ENCODE results near the gene NUP50.
"Not testable (repeated sequence)": the region's sequence is repeated elsewhere in the genome, so short reads cannot be mapped to it uniquely, and the experiment has no call there.

Gene NUP50

GRCh38 chr22:45162531-45162930 lies 1.2 kb upstream of the NUP50 start:
- DNase-seq: no peak

- no peak for DNase-seq
These were observed 650 bp upstream of the NUP50 start for GRCh38 chr22:45163099-45163450.

- DNase-seq: no peak
These were observed 754 bp downstream of the NUP50 start for GRCh38 chr22:45164270-45165088.

DNA sequence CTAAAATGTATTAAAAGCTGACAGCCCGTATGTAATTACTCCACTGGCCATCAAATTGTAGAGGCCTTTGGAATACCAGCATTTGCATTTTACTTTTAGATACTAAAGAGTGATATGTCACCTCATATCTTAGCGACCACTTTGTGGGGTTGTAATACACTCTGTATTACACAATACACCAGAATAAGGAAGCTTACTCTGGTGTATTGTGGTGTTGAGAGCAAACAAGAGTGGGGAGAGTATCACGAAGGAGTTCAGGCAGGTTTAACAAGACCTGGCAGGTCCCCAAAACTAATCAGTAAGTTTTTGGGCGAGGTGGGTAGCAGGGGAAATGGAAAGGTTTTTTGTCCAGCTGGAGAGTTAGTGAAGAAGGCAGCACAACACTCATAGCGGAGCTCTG lies 3.2 kb downstream of the NUP50 start:
- DNase-seq: no peak

DNA sequence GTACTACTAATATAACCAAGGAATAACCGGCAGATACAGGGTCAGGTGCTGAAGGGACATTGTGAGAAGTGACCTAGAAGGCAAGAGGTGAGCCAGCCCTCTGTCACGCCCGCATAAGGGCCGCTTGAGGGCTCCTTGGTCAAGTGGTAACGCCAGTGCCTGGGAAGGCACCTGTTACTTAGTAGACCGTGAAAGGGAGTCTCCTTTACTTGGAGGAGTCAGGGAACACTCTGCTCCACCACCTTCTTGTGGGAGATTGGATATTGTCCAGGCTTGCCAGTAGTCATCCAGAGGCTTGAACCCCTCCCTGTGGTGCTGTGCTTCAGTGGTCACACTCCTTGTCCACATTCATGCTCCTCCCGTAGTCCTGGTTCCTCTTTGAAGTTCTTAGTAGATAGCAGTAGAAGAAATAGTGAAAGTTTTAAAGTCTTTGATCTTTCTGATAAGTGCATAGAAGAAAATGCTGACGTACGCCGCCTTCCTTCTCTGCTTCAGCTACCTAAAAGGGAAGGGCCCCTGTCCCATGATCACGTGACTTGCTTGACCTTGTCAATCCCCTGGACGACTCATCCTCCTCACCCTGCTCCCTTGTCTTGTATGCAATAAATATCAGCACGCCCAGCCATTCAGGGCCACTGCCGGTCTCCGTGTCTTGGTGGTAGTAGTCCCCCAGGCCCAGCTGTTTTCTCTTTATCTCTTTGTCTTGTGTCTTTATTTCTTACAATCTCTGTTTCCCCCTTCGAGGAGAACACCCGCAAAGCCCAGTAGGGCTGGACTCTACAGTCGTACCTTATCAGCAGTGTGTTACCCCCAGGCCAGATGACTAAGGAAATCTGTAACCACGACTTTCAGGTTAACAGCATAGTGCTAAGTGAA lies 6.1 kb downstream of the NUP50 start:
- DNase-seq: no peak

GRCh38 chr22:45171830-45172229 lies 8.1 kb downstream of the NUP50 start:
- DNase-seq: no peak

GRCh38 chr22:45172881-45173585 lies 9.3 kb downstream of the NUP50 start:
- DNase-seq: no peak

- DNase-seq: no peak
These were observed 15.7 kb downstream of the NUP50 start for GRCh38 chr22:45179276-45180049.

DNA sequence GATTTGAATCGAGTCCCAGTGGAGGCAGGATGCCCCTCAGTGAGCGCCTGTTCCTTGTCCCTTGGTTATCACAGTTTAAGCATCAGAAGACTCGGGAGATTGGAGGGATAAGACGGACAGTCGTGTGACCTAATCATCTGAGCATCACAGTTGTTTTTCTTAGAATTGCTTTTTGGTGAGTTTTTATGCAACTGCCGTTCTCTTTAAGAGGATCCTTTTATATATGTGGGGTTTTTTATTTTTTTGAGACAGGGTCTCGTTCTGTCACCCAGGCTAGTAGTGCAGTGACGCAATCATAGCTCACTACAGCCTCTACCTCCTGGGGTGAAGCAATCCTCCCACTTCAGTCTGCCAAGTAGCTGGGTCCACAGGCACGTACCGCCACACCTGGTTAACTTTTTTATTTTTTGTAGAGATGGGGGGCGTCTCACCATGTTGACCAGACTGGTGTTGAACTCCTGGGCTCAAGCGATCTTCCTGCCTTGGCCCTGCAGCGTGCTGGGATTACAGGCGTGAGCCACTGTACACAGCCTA lies 16.5 kb downstream of the NUP50 start:
- DNase-seq: no peak

GRCh38 chr22:45181240-45181639 lies 17.5 kb downstream of the NUP50 start:
- DNase-seq: no peak

GRCh38 chr22:45181766-45182165 lies 18.0 kb downstream of the NUP50 start:
- no peak for DNase-seq

GRCh38 chr22:45183974-45184373 lies 20.2 kb downstream of the NUP50 start:
- no peak for DNase-seq

- DNase-seq: no peak
These were observed 22.2 kb downstream of the NUP50 start for GRCh38 chr22:45185718-45186514.

GRCh38 chr22:45187891-45188290 lies 24.2 kb downstream of the NUP50 start:
- no peak for DNase-seq

- no peak for DNase-seq
These were observed 25.1 kb downstream of the NUP50 start for GRCh38 chr22:45188779-45189178.

- DNase-seq: no peak
These were observed 26.6 kb downstream of the NUP50 start for GRCh38 chr22:45190202-45190872.

DNA sequence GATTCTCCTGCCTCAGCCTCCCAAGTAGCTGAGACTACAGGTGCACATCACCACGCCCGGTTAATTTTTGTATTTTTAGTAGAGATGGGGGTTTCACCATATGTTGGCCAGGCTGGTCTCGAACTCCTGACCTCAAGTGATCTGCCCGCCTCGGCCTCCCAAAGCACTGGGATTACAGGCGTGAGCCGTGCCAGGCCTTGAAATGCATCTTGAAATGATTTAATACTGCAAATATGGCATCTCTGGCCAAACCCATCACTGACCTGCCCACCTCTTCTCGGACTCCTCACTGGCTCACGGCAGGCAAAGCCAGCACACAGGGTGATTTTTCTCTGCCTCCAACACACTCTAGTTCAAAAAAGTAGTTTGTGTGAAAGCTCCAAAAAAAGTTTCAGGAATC lies 28.0 kb downstream of the NUP50 start:
- DNase-seq: not testable (repeated sequence)

GRCh38 chr22:45192701-45193187 lies 29.0 kb downstream of the NUP50 start:
- no peak for DNase-seq

GRCh38 chr22:45194686-45195085 lies 31.0 kb downstream of the NUP50 start:
- DNase-seq: no peak

DNA sequence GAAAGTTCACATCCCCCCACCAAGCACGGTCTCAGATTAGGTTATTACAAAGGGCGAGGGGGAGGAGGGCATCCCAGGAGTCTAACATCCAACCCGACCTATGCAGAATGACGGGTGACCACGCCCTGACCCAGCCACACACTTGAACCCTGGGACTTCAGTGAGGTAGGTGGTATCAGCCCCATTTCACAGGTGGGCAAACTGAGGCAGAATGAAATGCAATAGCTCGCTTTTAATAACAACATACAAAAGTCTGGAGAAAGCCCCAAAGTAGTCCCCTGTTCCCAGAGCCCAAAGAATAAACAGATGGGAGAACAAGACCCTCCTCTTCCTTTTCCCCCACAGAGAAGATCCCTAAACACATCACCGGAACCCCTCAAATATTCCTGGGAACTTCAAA lies 31.9 kb downstream of the NUP50 start:
- DNase-seq: no peak

DNA sequence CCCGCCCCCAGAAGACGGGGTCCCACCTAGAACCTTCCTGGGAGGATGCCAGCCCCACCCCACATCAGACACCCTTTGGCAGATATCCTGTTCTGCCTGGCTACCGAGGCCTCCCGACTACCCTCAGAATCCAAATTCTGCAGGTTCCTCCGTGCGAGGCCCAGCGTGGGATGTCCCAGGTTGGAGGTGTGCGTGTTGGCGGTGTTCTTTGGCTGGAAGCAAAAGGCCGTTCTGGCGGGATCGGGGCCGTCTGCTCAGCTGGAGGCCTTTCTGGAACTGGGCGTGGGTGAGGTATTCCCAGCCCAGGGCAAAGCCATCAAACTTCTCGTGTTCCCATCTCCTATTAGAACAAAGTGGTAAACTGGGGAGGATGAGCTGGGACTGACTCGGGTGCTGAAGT lies 32.6 kb downstream of the NUP50 start:
- DNase-seq: no peak

Data from NCI-H187 treated with DMSO at 0.1 percent for 48 hours (cell line).